Loucy (cell line): Measurements from ENCODE around the gene SLC25A26.

Experiments
- EZH2phosphoT487 ChIP-seq: fragments of 200-600 bp; IDR thresholded peaks from 2 replicates; pipeline ENCODE4 v1.6.1; 2018; ENCODE audit warnings: antibody characterized with exemption, mild to moderate bottlenecking, moderate library complexity, borderline replicate concordance
- TF ChIP-seq, protein P1 (sequence below): fragments of 200-600 bp; sonication (generic); conservative IDR thresholded peaks from 2 replicates; pipeline ENCODE4 v1.5.1; 2014; ENCODE audit warnings: mild to moderate bottlenecking, antibody characterized with exemption, low read length

GRCh38 chr3:66355394-66355793 is 134.6 kb downstream of the SLC25A26 start:
- no peak for TF ChIP-seq EZH2phosphoT487
- TF ChIP-seq, protein P1, sequence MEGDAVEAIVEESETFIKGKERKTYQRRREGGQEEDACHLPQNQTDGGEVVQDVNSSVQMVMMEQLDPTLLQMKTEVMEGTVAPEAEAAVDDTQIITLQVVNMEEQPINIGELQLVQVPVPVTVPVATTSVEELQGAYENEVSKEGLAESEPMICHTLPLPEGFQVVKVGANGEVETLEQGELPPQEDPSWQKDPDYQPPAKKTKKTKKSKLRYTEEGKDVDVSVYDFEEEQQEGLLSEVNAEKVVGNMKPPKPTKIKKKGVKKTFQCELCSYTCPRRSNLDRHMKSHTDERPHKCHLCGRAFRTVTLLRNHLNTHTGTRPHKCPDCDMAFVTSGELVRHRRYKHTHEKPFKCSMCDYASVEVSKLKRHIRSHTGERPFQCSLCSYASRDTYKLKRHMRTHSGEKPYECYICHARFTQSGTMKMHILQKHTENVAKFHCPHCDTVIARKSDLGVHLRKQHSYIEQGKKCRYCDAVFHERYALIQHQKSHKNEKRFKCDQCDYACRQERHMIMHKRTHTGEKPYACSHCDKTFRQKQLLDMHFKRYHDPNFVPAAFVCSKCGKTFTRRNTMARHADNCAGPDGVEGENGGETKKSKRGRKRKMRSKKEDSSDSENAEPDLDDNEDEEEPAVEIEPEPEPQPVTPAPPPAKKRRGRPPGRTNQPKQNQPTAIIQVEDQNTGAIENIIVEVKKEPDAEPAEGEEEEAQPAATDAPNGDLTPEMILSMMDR = no peak
